Measurements from ENCODE around the gene ORC1.

- TF ChIP-seq POLR2A (IDR thresholded peaks at IDR 0.05) (no peak), CTCF (IDR thresholded peaks at IDR 0.05) (no peak)
Measured at GRCh38 chr1:52337439-52337838, 66.8 kb downstream of the ORC1 start.
